ENCODE measurements around the gene RPL36.

DNA sequence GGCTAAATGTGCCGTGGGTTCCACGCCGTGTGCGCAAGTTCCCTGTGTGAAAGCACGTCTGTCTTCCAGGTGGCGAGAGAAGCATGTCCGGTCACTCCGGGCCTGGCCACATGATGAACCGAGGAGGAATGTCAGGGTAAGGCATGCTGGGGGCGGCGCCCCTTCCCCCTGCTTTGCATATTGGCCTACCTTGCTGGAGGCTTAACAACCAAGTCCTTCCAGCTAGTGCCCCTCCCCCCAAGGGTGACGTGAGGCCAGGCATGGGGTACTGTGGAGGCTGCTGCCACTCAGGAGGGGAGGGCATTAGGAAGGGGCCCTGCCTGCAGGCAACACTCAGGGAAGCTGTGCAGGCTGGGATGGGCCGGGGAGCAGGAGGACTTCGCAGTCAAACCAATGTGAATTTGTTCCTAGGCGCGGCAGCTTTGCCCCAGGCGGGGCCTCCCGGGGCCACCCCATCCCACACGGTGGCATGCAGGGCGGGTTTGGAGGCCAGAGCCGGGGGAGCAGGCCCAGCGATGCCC is 22.3 kb upstream of the RPL36 start:
- TF ChIP-seq, protein P1, sequence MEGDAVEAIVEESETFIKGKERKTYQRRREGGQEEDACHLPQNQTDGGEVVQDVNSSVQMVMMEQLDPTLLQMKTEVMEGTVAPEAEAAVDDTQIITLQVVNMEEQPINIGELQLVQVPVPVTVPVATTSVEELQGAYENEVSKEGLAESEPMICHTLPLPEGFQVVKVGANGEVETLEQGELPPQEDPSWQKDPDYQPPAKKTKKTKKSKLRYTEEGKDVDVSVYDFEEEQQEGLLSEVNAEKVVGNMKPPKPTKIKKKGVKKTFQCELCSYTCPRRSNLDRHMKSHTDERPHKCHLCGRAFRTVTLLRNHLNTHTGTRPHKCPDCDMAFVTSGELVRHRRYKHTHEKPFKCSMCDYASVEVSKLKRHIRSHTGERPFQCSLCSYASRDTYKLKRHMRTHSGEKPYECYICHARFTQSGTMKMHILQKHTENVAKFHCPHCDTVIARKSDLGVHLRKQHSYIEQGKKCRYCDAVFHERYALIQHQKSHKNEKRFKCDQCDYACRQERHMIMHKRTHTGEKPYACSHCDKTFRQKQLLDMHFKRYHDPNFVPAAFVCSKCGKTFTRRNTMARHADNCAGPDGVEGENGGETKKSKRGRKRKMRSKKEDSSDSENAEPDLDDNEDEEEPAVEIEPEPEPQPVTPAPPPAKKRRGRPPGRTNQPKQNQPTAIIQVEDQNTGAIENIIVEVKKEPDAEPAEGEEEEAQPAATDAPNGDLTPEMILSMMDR (IDR thresholded peaks at IDR 0.05; ENCODE audit: insufficient read depth, low read depth, low read length): no peak
- TF ChIP-seq EZH2 (IDR thresholded peaks at IDR 0.05; ENCODE audit: insufficient read depth, low read length): no peak
